Middle frontal gyrus (tissue), 1 donor: ENCODE results near the gene CHST11.
"Not testable (repeated sequence)": the region's sequence is repeated elsewhere in the genome, so short reads cannot be mapped to it uniquely, and the experiment has no call there.

Source experiments
- DNase-seq: peaks from one replicate; pipeline ENCODE4 v3.0.0-alpha.2; 2015; ENCODE audit warnings: low spot score; ENCODE audit errors: extremely low spot score

The CHST11 gene

GRCh38 chr12:104602896-104603295 lies 146.1 kb downstream of the CHST11 start:
- DNase-seq: no peak

GRCh38 chr12:104603545-104603973 lies 146.8 kb downstream of the CHST11 start:
- no peak for DNase-seq

DNA sequence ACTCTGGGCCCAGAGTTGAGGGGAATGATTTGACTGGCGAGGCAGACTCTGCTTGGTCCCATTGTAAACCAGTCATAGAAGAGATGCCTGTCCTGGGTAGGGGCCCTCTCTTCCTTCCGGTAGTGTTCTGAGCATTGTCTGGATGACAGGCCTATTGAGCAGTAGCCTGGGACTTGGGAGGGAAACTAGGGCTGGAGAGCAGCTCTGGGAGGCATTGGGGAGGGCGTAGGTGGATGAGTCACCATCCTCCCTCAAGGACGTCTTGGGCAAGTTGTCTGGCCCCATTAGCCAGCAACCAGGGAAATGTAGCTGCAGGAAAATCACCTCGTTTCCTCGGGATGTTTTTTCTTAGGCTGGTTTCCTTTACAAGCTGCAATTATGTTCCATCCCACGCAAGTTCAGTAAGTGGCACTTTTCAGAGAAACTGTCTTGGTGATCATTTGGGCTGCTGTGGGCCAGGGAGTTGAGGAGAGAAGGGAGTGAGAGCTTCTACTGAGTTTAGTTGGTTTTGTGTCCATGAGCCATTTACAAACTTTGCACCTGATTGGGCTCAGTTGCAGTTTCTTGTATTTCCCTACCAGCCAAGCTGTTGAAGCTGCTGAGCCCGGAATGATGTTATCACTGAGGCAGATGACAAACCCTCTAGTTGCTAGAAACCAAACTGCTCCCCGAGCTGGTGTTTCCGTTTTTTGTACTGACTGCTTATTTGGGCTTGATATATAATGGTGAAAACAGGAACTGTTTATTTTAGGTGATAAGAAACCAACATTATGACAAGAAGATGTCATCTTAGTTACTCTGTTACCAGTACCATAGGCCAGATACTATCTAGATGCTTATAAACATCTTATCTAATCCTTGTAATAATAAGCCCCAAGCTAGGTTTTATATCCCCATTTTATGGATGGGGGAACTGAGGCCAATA lies 147.6 kb downstream of the CHST11 start:
- no peak for DNase-seq

DNA sequence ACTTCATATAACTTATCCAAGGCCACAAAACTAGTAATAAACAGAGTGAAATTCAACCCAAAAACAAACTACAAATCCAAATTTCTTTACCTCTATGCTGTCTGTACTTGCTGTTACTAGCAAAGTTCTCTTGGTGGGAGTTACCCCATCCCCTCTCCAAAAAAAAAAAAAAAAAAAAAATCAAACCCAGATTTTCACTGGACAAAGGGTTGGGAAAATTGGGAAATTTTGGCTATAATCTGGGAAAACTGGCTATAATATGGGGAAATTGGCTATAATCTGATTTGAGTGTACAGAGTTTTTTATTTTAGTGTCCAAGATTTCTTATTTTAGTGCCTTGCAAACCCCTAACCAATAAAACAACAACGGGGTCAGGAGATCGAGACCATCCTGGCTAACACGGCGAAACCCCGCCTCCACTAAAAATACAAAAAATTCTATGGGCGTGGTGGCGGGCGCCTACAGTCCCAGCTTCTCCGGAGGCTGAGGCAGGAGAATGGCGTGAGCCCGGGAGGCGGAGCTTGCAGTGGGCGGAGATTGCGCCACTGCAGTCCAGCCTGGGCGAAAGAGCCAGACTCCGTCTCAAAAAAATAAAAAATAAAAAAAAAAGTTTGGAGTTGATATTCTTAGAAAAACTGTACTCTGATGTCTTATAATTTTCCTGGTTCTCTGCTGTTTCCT lies 148.4 kb downstream of the CHST11 start:
- no peak for DNase-seq

DNA sequence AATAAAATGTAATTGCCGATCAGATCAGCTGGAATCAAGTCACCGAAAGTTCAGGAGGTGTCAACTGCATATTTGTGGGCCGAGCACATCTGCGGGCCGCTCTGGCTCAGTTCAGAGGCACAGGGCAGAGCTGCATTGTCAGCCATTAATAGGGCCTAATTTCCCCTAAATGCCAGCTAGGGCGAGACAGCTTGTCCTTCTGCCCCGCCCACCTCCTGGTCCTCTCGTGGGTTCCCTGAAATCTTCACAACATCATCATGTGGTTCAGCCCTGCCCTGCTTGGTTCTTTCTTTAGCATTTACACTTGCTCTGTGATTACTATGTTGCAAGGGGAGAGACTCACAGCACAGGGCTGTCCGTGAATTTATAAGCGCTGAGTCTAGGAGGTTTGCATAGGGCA lies 148.9 kb downstream of the CHST11 start:
- no peak for DNase-seq

DNA sequence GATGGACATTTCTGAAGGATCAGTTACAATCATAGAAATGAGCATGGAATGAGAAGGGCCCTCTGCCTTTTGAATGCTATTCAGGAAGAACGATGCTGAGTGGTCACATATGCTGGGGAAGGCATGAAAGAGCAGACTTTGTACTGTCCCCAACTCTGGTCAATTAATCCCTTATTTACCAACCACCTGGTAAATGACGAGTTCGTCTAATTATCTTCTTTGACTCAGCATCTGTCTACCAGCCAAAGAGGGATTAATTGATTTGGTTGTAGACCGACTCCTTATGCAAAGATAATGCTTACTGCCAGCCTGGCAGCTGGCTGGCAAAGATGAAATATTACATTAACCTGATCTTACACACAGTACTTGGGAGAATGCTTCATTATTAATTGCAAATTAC lies 152.2 kb downstream of the CHST11 start:
- no peak for DNase-seq

DNA sequence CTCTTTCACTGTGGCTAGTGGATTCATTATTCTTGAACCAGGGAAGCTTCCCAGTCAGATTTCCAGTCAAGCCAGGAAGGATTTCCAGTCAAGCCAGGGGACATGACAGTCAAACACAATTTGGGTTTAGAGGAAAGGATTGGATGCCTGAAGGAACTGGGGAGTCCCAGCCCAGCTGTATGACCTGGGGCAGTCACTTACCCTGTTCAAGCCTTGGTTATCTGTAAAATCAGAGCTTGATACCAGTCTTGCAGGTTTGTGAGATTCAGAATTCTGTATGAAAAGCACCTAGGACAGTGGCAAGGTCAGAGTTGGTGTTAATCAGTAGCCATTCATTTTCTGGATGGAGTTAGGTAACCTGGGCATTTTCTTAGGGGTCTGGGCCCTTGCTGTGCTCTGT lies 152.7 kb downstream of the CHST11 start:
- DNase-seq: no peak

GRCh38 chr12:104610513-104611235 lies 153.9 kb downstream of the CHST11 start:
- DNase-seq: no peak

DNA sequence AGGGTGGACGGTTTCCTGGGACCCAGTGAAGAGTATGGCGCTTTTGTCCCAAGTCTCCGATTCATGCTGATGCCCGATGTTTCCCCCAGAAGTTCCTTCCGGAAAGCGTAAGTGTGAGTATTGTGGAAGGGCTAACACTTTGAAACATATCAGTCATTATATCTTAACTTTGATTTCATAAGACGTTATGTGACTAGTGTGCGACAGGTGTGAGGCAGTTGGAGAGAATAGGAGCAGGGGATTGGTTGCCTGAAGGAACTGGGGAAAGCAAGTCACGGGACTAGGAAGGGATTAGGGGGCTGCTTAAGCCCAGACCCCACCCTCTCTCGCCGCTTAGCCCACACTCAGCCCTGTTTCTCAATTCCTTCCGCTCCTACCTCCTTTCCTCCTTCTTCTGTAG lies 154.9 kb downstream of the CHST11 start:
- no peak for DNase-seq

GRCh38 chr12:104613372-104613771 lies 156.6 kb downstream of the CHST11 start:
- DNase-seq: not testable (repeated sequence)

- no peak for DNase-seq
Measured at GRCh38 chr12:104615048-104615561, 158.4 kb downstream of the CHST11 start.

DNA sequence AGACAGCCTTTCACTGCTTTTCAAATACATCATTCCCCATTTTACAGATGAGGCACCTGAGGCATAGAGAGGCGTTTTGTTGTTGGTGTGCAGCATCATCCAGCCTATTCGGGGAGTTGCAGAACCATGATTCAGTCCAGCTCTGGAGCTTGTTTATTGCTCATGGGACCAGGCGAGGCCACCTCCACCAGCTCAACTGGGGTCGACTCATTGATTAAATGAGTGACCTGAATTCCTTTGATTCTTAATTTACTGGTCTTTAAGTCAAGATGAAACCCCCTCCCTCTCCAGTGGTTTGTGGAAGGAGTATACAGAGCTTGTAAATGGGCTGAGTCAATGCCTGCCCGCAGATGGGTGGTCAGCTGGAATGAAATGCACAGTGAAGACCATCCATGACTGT lies 161.9 kb downstream of the CHST11 start:
- no peak for DNase-seq

DNA sequence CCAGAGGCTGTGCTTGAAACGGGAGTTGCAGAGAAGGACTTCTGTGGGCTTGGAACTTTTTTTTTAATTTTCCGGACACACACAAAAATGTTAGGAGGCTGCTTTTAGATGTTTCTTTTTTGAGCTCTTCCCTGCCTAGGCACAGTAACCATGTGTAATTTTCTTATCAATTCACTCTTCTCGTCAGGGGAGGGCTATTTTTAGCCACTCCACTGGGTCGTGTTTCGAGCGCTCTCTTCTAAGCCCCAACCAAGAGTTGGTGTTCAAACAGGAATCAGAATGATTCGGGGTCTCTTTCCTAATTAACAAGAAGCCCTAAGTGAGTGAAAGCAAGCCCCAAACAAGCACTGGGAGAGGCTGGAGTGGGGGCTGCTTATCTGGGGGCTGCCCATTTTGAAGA lies 162.6 kb downstream of the CHST11 start:
- DNase-seq: no peak

DNA sequence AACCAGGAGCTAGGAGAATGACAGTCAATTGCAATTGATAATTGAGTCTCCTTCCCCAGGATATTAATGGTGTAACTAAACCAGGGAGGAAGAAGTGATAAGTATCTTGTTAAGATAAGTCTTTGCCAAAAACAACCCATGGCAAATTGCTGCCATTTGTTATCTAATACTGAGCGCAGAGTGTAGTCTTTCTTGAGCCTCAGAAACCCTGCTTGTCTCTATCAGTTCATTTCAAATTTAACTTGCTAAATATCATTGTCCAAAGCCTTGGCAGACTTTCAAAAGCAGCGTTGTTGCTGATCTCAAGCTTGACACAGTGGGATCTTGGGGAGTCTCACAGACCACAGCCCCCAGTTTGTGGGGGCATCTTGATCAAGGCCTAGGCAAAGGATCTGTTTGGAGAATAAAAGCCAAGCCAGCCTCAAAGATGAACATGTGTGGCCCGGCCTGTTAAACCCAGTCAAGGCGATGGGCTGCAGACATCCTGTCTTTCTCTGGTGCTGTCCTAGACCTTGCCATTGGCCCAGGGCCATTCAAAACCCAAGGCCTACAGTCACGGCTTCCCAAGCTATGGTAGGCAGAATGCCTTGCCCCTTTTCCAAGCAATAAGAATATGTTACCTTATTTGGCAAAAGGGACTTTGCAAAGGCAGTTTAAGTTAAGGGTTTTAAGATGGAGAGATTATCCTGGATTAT lies 164.2 kb downstream of the CHST11 start:
- no peak for DNase-seq

- no peak for DNase-seq
Measured at GRCh38 chr12:104622928-104623327, 166.2 kb downstream of the CHST11 start.

DNA sequence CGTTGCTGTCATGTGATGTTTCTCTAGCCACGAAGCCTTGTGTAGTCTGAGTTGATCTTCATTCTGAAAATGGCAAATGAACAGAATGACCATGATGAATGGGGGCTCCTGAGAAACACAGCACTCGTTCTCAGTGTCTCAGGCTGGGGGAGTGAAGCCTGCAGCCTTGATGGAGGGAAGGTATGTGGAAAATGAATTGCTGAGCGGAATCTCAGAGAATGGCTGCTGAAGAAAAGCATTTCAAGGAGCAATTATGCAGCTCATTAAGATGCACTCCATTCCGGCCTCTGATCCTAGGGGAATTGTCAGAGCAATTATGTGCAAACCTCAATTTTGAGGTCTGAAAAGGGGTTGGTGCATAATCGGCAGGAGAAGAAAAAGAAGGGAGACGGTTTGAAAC lies 167.1 kb downstream of the CHST11 start:
- no peak for DNase-seq

GRCh38 chr12:104624529-104624928 lies 167.8 kb downstream of the CHST11 start:
- no peak for DNase-seq

DNA sequence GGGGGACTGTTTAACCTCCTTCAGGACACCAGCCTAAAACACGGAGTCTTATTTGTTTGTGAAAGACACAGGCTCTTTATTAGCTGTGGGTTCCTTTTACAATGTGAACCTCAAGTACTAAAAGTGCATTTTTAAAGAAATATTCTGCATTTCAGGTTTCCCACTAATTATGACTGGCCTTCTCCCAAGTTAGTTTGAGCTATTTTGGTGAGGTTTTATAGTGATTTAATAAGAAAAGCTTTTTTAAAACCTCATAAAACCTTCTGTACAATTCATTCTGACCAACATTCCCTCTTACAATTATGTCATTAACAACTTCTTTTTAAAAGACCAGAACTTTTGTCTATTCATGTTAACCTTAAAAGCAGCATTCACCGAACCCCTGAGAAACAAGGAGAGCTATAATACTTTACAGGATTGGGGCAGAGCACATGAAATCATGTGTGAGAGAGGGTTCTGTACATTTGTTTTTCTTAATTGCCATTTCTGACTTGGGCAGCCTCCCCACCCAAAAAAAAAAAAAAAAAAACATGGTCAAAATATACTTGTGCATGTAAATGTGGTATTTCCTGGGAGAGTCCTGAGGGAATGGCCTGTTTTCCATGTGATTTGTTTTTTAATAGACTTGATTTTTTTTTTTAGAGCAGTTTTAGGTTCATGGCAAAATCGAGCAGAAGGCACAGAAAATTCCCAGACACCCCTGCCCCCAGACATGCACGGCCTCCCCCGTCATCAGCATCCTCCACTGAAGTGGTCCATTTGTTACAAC lies 169.5 kb downstream of the CHST11 start:
- DNase-seq: no peak

GRCh38 chr12:104627231-104627989 lies 170.7 kb downstream of the CHST11 start:
- DNase-seq: no peak
